ENCODE measurements around the gene ANKRD16. TPM values are rescaled to one million over a fixed set of nuclear protein-coding genes. Genes with fewer than 3 reads are reported as not detected.

Gene ANKRD16
- total RNA-seq, 1 experiment from 2014 or later, result 12.2 TPM

DNA sequence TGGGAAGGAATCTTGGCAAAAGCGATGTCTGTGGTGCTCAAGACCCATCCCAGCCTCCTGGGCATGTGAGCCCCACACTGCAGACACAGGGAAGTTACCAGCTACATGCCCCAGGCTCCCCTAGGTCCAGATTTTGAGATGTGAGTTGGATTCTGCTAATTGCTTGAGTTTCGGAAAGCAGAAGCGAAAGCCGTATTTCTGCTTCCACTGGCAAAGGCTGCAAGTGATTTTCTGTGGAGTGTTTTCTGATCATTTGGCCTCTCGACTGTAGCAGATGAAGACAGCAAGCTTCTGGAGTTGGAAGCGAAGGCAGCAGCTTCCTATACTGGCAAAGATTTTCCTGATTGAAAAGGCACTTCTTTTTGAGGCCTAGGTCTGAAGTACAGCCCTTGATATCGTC is 29.6 kb downstream of the ANKRD16 start:
- Mint-ChIP-seq H3K27me3 (ENCODE audit: low read depth) (no peaks in the 10 kb centered on the region), H3K4me1 (no peaks in the 10 kb centered on the region), H3K4me3 (no peak overlapping the region), H3K36me3 (peaks cover 26% of the 10 kb centered on the region), H3K27ac (no peak overlapping the region), H3K9me3 (peaks cover 9% of the 10 kb centered on the region)
- CTCF ChIA-PET, result interaction anchor here (4.2 kb wide), 1 partner anchor 13 kb away, joined by 14 read pairs; no protein-coding TSS in a partner anchor
- no peak for DNase-seq (ENCODE audit: low spot score)
- no peak for ATAC-seq
- TF ChIP-seq, protein P1, sequence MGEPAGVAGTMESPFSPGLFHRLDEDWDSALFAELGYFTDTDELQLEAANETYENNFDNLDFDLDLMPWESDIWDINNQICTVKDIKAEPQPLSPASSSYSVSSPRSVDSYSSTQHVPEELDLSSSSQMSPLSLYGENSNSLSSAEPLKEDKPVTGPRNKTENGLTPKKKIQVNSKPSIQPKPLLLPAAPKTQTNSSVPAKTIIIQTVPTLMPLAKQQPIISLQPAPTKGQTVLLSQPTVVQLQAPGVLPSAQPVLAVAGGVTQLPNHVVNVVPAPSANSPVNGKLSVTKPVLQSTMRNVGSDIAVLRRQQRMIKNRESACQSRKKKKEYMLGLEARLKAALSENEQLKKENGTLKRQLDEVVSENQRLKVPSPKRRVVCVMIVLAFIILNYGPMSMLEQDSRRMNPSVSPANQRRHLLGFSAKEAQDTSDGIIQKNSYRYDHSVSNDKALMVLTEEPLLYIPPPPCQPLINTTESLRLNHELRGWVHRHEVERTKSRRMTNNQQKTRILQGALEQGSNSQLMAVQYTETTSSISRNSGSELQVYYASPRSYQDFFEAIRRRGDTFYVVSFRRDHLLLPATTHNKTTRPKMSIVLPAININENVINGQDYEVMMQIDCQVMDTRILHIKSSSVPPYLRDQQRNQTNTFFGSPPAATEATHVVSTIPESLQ (CRISPR knock-in tag; IDR thresholded peaks at IDR 0.05), result no peak
- TF ChIP-seq MXD4 (CRISPR knock-in tag; IDR thresholded peaks at IDR 0.05; ENCODE audit: borderline replicate concordance), result no peak
- no peak for TF ChIP-seq NR1H2 (CRISPR knock-in tag; IDR thresholded peaks at IDR 0.05)
- no peak for TF ChIP-seq SMAD4 (CRISPR knock-in tag; IDR thresholded peaks at IDR 0.05)
- TF ChIP-seq, protein P2, sequence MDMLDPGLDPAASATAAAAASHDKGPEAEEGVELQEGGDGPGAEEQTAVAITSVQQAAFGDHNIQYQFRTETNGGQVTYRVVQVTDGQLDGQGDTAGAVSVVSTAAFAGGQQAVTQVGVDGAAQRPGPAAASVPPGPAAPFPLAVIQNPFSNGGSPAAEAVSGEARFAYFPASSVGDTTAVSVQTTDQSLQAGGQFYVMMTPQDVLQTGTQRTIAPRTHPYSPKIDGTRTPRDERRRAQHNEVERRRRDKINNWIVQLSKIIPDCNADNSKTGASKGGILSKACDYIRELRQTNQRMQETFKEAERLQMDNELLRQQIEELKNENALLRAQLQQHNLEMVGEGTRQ (CRISPR knock-in tag; IDR thresholded peaks at IDR 0.05), result no peak
- TF ChIP-seq, protein P3, sequence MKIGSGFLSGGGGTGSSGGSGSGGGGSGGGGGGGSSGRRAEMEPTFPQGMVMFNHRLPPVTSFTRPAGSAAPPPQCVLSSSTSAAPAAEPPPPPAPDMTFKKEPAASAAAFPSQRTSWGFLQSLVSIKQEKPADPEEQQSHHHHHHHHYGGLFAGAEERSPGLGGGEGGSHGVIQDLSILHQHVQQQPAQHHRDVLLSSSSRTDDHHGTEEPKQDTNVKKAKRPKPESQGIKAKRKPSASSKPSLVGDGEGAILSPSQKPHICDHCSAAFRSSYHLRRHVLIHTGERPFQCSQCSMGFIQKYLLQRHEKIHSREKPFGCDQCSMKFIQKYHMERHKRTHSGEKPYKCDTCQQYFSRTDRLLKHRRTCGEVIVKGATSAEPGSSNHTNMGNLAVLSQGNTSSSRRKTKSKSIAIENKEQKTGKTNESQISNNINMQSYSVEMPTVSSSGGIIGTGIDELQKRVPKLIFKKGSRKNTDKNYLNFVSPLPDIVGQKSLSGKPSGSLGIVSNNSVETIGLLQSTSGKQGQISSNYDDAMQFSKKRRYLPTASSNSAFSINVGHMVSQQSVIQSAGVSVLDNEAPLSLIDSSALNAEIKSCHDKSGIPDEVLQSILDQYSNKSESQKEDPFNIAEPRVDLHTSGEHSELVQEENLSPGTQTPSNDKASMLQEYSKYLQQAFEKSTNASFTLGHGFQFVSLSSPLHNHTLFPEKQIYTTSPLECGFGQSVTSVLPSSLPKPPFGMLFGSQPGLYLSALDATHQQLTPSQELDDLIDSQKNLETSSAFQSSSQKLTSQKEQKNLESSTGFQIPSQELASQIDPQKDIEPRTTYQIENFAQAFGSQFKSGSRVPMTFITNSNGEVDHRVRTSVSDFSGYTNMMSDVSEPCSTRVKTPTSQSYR (CRISPR knock-in tag; IDR thresholded peaks at IDR 0.05), result no peak
- TF ChIP-seq, protein P4, sequence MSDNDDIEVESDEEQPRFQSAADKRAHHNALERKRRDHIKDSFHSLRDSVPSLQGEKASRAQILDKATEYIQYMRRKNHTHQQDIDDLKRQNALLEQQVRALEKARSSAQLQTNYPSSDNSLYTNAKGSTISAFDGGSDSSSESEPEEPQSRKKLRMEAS (CRISPR knock-in tag; IDR thresholded peaks at IDR 0.05), result no peak
- TF ChIP-seq ZNF138 (CRISPR knock-in tag; conservative IDR thresholded peaks at IDR 0.05), result no peak
- TF ChIP-seq, protein P5, sequence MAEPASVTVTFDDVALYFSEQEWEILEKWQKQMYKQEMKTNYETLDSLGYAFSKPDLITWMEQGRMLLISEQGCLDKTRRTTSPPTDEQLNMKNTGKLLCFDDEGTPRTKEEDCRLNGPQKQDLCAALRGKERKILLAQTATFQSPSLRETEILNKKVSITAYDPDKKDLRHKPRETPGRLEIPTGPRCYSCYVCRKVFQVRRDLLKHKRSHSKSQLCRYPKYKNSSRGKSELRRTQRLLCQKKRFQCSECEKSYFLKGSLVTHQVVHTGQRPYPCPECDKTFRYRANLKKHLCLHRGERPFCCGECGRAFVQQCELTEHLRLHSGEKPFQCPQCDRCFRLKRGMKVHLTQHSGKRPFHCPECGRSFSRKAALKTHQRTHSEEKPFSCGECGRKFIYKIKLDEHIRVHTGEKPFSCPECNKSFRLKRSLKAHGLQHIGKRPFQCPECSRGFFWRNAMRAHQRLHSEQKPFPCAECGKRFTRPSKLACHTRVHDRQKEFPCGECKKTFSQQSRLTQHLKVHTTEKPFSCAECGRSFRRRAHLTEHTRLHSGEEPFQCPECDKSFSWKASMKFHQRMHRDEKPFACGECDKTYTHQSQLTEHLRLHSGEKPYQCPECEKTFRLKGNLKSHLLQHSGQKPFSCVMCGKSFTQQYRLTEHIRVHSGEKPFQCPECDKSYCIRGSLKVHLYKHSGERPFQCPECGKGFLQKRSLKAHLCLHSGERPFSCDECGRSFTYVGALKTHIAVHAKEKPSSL (CRISPR knock-in tag; conservative IDR thresholded peaks at IDR 0.05), result no peak
- TF ChIP-seq TEAD1 (CRISPR knock-in tag; IDR thresholded peaks at IDR 0.05), result no peak
- no peak for TF ChIP-seq ESRRA (CRISPR knock-in tag; IDR thresholded peaks at IDR 0.05; ENCODE audit: borderline replicate concordance)
- TF ChIP-seq NR2C2 (CRISPR knock-in tag; IDR thresholded peaks at IDR 0.05), result no peak
- no peak for TF ChIP-seq TCF7 (CRISPR knock-in tag; IDR thresholded peaks at IDR 0.05; ENCODE audit: low read depth)
- TF ChIP-seq, protein P6, sequence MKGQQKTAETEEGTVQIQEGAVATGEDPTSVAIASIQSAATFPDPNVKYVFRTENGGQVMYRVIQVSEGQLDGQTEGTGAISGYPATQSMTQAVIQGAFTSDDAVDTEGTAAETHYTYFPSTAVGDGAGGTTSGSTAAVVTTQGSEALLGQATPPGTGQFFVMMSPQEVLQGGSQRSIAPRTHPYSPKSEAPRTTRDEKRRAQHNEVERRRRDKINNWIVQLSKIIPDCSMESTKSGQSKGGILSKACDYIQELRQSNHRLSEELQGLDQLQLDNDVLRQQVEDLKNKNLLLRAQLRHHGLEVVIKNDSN (CRISPR knock-in tag; IDR thresholded peaks at IDR 0.05), result no peak
- POLR2A ChIA-PET, result interaction anchor here (0.8 kb wide), 1 partner anchor 47 kb away, joined by 3 read pairs; the partner anchor contains the start of gene GDI2

DNA sequence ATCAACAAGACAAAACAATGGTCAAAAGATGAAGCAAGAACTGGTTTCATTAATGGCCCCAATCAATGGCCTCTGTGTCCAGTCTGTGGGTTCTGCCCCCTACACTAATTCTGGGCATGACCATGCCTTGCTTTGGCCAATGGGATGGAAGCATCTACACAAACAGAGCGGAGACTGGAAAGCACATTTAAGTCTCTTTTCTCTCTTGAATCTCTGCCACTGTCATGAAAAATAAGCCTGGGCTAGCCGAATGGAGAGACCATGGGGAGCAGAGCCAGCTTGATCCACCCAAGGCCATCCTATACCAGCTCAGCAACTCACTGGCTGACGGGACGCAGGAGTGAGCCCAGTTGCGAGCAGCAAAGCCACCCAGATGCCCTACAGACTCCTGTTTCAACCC is 30.9 kb downstream of the ANKRD16 start:
- Mint-ChIP-seq H3K36me3 (peaks cover 21% of the 10 kb centered on the region), H3K27ac (no peak overlapping the region; the same call in 1 of the 2 replicates), H3K4me1 (0 out of 2 replicates have a peak, but pooled peaks cover 3% of the 10 kb centered on the region), H3K27me3 (ENCODE audit: low read depth) (no peaks in the 10 kb centered on the region), H3K4me3 (no peak overlapping the region), H3K9me3 (peaks cover 9% of the 10 kb centered on the region)
- DNase-seq (ENCODE audit: low spot score) (no peak), ATAC-seq (peak; percentile 22; the same call in 1 of the 2 replicates)
- ChIA-PET POLR2A (no interaction called here), CTCF (interaction anchor here (1.6 kb wide), 1 partner anchor 11 kb away, joined by 8 read pairs; no protein-coding TSS in a partner anchor)
- TF ChIP-seq ZNF423 (CRISPR knock-in tag; IDR thresholded peaks at IDR 0.05), result no peak
- TF ChIP-seq GTF2I (CRISPR knock-in tag; conservative IDR thresholded peaks at IDR 0.05), result no peak
- TF ChIP-seq, protein P1 (CRISPR knock-in tag; IDR thresholded peaks at IDR 0.05), result no peak
- TF ChIP-seq, protein P7, sequence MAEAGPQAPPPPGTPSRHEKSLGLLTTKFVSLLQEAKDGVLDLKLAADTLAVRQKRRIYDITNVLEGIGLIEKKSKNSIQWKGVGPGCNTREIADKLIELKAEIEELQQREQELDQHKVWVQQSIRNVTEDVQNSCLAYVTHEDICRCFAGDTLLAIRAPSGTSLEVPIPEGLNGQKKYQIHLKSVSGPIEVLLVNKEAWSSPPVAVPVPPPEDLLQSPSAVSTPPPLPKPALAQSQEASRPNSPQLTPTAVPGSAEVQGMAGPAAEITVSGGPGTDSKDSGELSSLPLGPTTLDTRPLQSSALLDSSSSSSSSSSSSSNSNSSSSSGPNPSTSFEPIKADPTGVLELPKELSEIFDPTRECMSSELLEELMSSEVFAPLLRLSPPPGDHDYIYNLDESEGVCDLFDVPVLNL (CRISPR knock-in tag; IDR thresholded peaks at IDR 0.05; ENCODE audit: borderline replicate concordance, low read depth), result no peak
- TF ChIP-seq CREM (CRISPR knock-in tag; IDR thresholded peaks at IDR 0.05), result no peak

Measured in WTC11 (cell line).